ENCODE measurements around the gene KRCC1. TPM values are rescaled to one million over a fixed set of nuclear protein-coding genes. Genes with fewer than 3 reads are reported as not detected.
"Not testable (repeated sequence)": the region's sequence is repeated elsewhere in the genome, so short reads cannot be mapped to it uniquely, and the experiment has no call there.

The KRCC1 gene
- polyA plus RNA-seq, 1 donor from 2014 or later = 26.6 TPM

GRCh38 chr2:88049622-88050021 lies 6.0 kb downstream of the KRCC1 start:
- Histone ChIP-seq H3K27me3 (ENCODE audit: insufficient read depth, low read depth, low read length) (no peaks in the 10 kb centered on the region), H3K9ac (ENCODE audit: low read length) (no peak overlapping the region), H3K79me2 (replicated peaks; ENCODE audit: insufficient read depth, low read length) (peaks cover 9% of the 10 kb centered on the region), H3K36me3 (ENCODE audit: insufficient read depth, low read length) (no peaks in the 10 kb centered on the region), H2AFZ (ENCODE audit: low read depth, low read length) (no peak overlapping the region), H3K27ac (ENCODE audit: low read length) (no peak overlapping the region), H3K9me3 (ENCODE audit: low read length) (no peaks in the 10 kb centered on the region), H3K4me2 (ENCODE audit: low read length) (no peak overlapping the region), H3F3A (ENCODE audit: insufficient read depth, low read length, poor library complexity, severe bottlenecking) (no peaks in the 10 kb centered on the region), H4K20me1 (ENCODE audit: insufficient read depth) (no peaks in the 10 kb centered on the region), H3K9me2 (ENCODE audit: insufficient read depth, low read length) (no peaks in the 10 kb centered on the region), H3K4me3 (ENCODE audit: low read length) (no peak overlapping the region)
- TF ChIP-seq TAF1 (IDR thresholded peaks at IDR 0.05; ENCODE audit: low read depth) = no peak
- no peak for TF ChIP-seq POLR2AphosphoS5 (IDR thresholded peaks at IDR 0.05)
- TF ChIP-seq SMC3 (conservative IDR thresholded peaks at IDR 0.05; ENCODE audit: poor library complexity) = no peak
- no peak for TF ChIP-seq EZH2 (IDR thresholded peaks at IDR 0.05; ENCODE audit: borderline replicate concordance, insufficient read depth, low read length, poor library complexity, severe bottlenecking)
- TF ChIP-seq, protein P1, sequence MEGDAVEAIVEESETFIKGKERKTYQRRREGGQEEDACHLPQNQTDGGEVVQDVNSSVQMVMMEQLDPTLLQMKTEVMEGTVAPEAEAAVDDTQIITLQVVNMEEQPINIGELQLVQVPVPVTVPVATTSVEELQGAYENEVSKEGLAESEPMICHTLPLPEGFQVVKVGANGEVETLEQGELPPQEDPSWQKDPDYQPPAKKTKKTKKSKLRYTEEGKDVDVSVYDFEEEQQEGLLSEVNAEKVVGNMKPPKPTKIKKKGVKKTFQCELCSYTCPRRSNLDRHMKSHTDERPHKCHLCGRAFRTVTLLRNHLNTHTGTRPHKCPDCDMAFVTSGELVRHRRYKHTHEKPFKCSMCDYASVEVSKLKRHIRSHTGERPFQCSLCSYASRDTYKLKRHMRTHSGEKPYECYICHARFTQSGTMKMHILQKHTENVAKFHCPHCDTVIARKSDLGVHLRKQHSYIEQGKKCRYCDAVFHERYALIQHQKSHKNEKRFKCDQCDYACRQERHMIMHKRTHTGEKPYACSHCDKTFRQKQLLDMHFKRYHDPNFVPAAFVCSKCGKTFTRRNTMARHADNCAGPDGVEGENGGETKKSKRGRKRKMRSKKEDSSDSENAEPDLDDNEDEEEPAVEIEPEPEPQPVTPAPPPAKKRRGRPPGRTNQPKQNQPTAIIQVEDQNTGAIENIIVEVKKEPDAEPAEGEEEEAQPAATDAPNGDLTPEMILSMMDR (IDR thresholded peaks at IDR 0.05; ENCODE audit: poor library complexity, severe bottlenecking) = no peak
- TF ChIP-seq, protein P2, sequence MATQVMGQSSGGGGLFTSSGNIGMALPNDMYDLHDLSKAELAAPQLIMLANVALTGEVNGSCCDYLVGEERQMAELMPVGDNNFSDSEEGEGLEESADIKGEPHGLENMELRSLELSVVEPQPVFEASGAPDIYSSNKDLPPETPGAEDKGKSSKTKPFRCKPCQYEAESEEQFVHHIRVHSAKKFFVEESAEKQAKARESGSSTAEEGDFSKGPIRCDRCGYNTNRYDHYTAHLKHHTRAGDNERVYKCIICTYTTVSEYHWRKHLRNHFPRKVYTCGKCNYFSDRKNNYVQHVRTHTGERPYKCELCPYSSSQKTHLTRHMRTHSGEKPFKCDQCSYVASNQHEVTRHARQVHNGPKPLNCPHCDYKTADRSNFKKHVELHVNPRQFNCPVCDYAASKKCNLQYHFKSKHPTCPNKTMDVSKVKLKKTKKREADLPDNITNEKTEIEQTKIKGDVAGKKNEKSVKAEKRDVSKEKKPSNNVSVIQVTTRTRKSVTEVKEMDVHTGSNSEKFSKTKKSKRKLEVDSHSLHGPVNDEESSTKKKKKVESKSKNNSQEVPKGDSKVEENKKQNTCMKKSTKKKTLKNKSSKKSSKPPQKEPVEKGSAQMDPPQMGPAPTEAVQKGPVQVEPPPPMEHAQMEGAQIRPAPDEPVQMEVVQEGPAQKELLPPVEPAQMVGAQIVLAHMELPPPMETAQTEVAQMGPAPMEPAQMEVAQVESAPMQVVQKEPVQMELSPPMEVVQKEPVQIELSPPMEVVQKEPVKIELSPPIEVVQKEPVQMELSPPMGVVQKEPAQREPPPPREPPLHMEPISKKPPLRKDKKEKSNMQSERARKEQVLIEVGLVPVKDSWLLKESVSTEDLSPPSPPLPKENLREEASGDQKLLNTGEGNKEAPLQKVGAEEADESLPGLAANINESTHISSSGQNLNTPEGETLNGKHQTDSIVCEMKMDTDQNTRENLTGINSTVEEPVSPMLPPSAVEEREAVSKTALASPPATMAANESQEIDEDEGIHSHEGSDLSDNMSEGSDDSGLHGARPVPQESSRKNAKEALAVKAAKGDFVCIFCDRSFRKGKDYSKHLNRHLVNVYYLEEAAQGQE (IDR thresholded peaks at IDR 0.05; ENCODE audit: borderline replicate concordance) = no peak
- TF ChIP-seq EP300 (conservative IDR thresholded peaks at IDR 0.05; ENCODE audit: poor library complexity, severe bottlenecking) = no peak

- H3K9me3 ChIP-seq (ENCODE audit: low read length) = no peaks in the 10 kb centered on the region
- H3K79me2 ChIP-seq (replicated peaks; ENCODE audit: insufficient read depth, low read length) = no peaks in the 10 kb centered on the region
- no peak overlapping the region for H3K4me3 ChIP-seq (ENCODE audit: low read length)
- H3K9ac ChIP-seq (ENCODE audit: low read length) = no peak overlapping the region
- no peak for TF ChIP-seq MXI1 (conservative IDR thresholded peaks at IDR 0.05; ENCODE audit: poor library complexity, severe bottlenecking)
- TF ChIP-seq, protein P2 (IDR thresholded peaks at IDR 0.05; ENCODE audit: borderline replicate concordance) = no peak
- no peak for TF ChIP-seq TAF1 (IDR thresholded peaks at IDR 0.05; ENCODE audit: low read depth)
- TF ChIP-seq EZH2 (IDR thresholded peaks at IDR 0.05; ENCODE audit: borderline replicate concordance, insufficient read depth, low read length, poor library complexity, severe bottlenecking) = no peak
- no peak for TF ChIP-seq EP300 (conservative IDR thresholded peaks at IDR 0.05; ENCODE audit: poor library complexity, severe bottlenecking)
- no peak for TF ChIP-seq POLR2AphosphoS5 (IDR thresholded peaks at IDR 0.05)
- no peak for TF ChIP-seq RAD21 (conservative IDR thresholded peaks at IDR 0.05)
- TF ChIP-seq, protein P1 (IDR thresholded peaks at IDR 0.05; ENCODE audit: poor library complexity, severe bottlenecking) = no peak
- no peak for TF ChIP-seq SMC3 (conservative IDR thresholded peaks at IDR 0.05; ENCODE audit: poor library complexity)
- H3K27ac ChIP-seq (ENCODE audit: low read length) = no peak overlapping the region
- H3F3A ChIP-seq (ENCODE audit: insufficient read depth, low read length, poor library complexity, severe bottlenecking) = no peaks in the 10 kb centered on the region
- no peaks in the 10 kb centered on the region for H3K36me3 ChIP-seq (ENCODE audit: insufficient read depth, low read length)
- no peaks in the 10 kb centered on the region for H3K27me3 ChIP-seq (ENCODE audit: insufficient read depth, low read depth, low read length)
- H4K20me1 ChIP-seq (ENCODE audit: insufficient read depth) = no peaks in the 10 kb centered on the region
- H2AFZ ChIP-seq (ENCODE audit: low read depth, low read length) = no peak overlapping the region
- no peaks in the 10 kb centered on the region for H3K9me2 ChIP-seq (ENCODE audit: insufficient read depth, low read length)
- no peak overlapping the region for H3K4me2 ChIP-seq (ENCODE audit: low read length)
These were observed 7.0 kb downstream of the KRCC1 start for GRCh38 chr2:88048541-88048940.

GRCh38 chr2:88045561-88045960 lies 10.0 kb downstream of the KRCC1 start:
- H4K20me1 ChIP-seq (ENCODE audit: insufficient read depth); H3K27me3 ChIP-seq (ENCODE audit: insufficient read depth, low read depth, low read length); H2AFZ ChIP-seq (ENCODE audit: low read depth, low read length); H3K36me3 ChIP-seq (ENCODE audit: insufficient read depth, low read length); H3K27ac ChIP-seq (ENCODE audit: low read length); H3F3A ChIP-seq (ENCODE audit: insufficient read depth, low read length, poor library complexity, severe bottlenecking); H3K79me2 ChIP-seq (replicated peaks; ENCODE audit: insufficient read depth, low read length); H3K9me3 ChIP-seq (ENCODE audit: low read length); H3K4me2 ChIP-seq (ENCODE audit: low read length); H3K9ac ChIP-seq (ENCODE audit: low read length); H3K4me3 ChIP-seq (ENCODE audit: low read length); H3K9me2 ChIP-seq (ENCODE audit: insufficient read depth, low read length): not testable (repeated sequence)
